Smooth muscle cell of the brain vasculature (primary cell): ENCODE data around the gene CAMK2A.

Source experiments
- DNase-seq: peaks from one replicate; pipeline ENCODE4 v3.0.0-alpha.2; 2012; ENCODE audit warnings: low read depth, low spot score

CAMK2A gene

GRCh38 chr5:150300496-150301169 is 11.1 kb upstream of the CAMK2A start:
- no peak for DNase-seq

GRCh38 chr5:150299571-150300327 is 10.2 kb upstream of the CAMK2A start:
- DNase-seq: no peak

GRCh38 chr5:150298701-150299451 is 9.3 kb upstream of the CAMK2A start:
- no peak for DNase-seq

- DNase-seq: no peak
These were observed 8.5 kb upstream of the CAMK2A start for GRCh38 chr5:150297934-150298595.

GRCh38 chr5:150297236-150297890 is 7.8 kb upstream of the CAMK2A start:
- DNase-seq: no peak

- no peak for DNase-seq
These were observed 6.9 kb upstream of the CAMK2A start for GRCh38 chr5:150296496-150296895.

GRCh38 chr5:150295741-150296486 is 6.3 kb upstream of the CAMK2A start:
- DNase-seq: no peak

GRCh38 chr5:150295172-150295634 is 5.6 kb upstream of the CAMK2A start:
- no peak for DNase-seq

GRCh38 chr5:150294551-150295071 is 5.0 kb upstream of the CAMK2A start:
- DNase-seq: no peak

GRCh38 chr5:150293091-150293941 is 3.7 kb upstream of the CAMK2A start:
- DNase-seq: no peak

GRCh38 chr5:150291388-150292385 is 2.1 kb upstream of the CAMK2A start:
- no peak for DNase-seq

GRCh38 chr5:150288791-150289190 is 782 bp downstream of the CAMK2A start:
- no peak for DNase-seq

GRCh38 chr5:150288361-150288760 is 1.2 kb downstream of the CAMK2A start:
- no peak for DNase-seq

- DNase-seq: no peak
These were observed 2.8 kb downstream of the CAMK2A start for GRCh38 chr5:150286820-150287219.

- DNase-seq: no peak
These were observed 4.5 kb downstream of the CAMK2A start for GRCh38 chr5:150285114-150285513.

- no peak for DNase-seq
These were observed 5.3 kb downstream of the CAMK2A start for GRCh38 chr5:150284311-150284710.

GRCh38 chr5:150283904-150284303 is 5.7 kb downstream of the CAMK2A start:
- DNase-seq: no peak

- DNase-seq: no peak
These were observed 7.6 kb downstream of the CAMK2A start for GRCh38 chr5:150281987-150282386.
